PC-3 (cell line): ENCODE measurements around the gene HECW1.

Source experiments
- EZH2 ChIP-seq: fragments of 300-600 bp; sonication (generic); IDR thresholded peaks from one replicate; pipeline ENCODE4 v1.6.1; 2017; ENCODE audit warnings: antibody characterized with exemption, mild to moderate bottlenecking, low read length; ENCODE audit not compliant: unreplicated experiment
- EZH2phosphoT487 ChIP-seq: fragments of 300-600 bp; sonication (generic); IDR thresholded peaks from 2 replicates; pipeline ENCODE4 v1.6.1; 2018; ENCODE audit warnings: mild to moderate bottlenecking, antibody characterized with exemption, low read length, borderline replicate concordance
- TF ChIP-seq, protein P1 (sequence below): fragments of 300-600 bp; sonication (generic); conservative IDR thresholded peaks from 2 replicates; pipeline ENCODE4 v1.5.1; 2017; ENCODE audit warnings: antibody characterized with exemption, low read depth, mild to moderate bottlenecking, low read length

DNA sequence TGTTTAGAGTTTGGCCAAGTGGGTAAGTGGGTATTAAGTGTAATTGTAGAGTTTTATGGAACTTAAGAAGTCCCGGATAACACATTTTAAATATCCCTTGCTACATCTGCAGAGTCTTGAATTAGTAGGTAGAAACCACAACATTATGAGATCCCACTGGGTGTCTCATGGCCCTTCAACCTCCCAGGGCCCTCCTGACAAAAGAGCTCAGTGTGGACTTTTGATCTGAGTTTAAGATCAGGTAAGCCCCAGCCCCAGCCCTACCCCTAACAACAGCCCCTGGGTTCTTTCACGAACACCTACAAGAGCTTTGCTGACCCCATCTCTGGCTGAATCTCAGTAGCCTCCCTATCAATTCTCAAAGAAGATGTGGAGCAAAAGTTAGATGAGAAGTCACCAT lies 405.0 kb downstream of the HECW1 start:
- TF ChIP-seq, protein P1, sequence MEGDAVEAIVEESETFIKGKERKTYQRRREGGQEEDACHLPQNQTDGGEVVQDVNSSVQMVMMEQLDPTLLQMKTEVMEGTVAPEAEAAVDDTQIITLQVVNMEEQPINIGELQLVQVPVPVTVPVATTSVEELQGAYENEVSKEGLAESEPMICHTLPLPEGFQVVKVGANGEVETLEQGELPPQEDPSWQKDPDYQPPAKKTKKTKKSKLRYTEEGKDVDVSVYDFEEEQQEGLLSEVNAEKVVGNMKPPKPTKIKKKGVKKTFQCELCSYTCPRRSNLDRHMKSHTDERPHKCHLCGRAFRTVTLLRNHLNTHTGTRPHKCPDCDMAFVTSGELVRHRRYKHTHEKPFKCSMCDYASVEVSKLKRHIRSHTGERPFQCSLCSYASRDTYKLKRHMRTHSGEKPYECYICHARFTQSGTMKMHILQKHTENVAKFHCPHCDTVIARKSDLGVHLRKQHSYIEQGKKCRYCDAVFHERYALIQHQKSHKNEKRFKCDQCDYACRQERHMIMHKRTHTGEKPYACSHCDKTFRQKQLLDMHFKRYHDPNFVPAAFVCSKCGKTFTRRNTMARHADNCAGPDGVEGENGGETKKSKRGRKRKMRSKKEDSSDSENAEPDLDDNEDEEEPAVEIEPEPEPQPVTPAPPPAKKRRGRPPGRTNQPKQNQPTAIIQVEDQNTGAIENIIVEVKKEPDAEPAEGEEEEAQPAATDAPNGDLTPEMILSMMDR, result no peak
- TF ChIP-seq EZH2phosphoT487, result no peak
- TF ChIP-seq EZH2, result no peak
